ENCODE measurements around the gene CACNA1H.

CACNA1H gene

DNA sequence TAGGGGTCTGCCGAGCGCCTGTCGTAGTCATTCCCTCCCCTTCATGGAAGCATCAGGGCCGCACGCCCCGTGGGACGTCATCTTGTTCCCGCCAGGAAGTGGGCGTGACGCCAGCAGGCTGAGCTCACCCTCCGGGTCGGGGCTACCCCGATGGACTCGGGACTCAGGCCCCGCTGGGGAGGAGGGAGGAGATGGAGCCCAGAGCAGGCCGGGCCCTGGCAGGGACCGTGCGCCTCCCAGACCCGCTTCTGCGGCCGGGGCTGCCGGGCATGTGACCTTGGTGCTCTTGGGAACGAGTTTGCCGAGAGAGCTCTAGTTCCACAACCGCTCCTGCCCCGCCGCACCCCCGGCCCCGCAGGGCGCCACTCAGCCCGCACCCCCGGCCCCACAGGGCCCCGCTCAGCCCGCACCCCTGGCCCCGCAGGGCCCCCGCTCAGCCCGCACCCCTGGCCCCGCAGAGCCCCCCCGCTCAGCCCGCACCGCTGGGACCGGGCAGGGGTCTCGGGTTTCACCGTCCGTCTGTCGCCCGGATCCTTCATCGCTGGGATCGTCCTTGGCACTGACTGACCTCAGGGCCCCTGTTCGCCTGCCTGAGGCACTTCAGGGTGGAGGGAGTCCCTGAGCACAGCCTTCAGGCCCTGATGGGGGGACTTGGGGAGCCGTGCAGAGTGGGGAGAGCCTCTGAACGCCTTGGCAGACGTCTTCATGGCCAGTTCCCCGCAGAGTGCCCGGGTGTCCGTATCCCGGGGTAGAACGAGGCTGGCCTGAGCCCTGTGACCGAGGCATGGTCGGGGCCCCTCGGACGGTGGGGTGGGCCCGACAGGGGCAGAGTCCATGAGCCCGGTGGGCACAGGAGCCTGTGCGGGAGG, 5.8 kb downstream of the CACNA1H start:
- no peak for DNase-seq (ENCODE audit: low read depth, low spot score)

DNA sequence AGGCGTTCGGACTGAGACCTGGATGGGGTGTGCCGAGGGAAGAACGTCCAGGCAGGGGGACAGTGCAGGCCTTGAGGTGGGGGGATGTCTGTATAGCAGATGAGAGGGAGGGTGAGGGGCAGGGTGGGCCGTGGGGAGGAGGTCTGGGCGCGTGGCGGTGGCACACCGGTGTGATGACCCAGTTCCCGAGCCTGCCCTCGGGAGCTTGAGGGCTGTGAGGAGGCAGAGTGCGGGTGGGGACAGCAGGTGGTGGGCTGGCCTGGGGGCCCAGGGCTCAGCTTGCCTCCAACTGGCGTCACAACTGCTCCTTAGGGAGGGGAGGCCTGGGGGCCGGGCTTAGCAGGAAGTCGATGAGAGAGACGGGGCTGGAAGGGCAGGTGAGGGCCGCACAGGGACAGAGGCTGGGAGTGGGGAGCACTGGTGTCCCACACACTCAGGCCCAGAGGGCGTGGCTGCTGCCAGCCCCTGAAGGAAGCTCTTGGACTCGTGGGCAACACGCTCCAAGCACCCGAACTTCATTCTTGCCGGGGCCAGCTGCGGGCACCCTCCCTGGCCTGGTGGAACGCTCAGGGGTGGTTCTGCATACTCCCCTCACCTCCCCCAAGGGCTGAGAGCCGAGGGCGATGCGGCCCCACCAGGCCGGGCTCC, 6.5 kb downstream of the CACNA1H start:
- no peak for DNase-seq (ENCODE audit: low read depth, low spot score)

DNA sequence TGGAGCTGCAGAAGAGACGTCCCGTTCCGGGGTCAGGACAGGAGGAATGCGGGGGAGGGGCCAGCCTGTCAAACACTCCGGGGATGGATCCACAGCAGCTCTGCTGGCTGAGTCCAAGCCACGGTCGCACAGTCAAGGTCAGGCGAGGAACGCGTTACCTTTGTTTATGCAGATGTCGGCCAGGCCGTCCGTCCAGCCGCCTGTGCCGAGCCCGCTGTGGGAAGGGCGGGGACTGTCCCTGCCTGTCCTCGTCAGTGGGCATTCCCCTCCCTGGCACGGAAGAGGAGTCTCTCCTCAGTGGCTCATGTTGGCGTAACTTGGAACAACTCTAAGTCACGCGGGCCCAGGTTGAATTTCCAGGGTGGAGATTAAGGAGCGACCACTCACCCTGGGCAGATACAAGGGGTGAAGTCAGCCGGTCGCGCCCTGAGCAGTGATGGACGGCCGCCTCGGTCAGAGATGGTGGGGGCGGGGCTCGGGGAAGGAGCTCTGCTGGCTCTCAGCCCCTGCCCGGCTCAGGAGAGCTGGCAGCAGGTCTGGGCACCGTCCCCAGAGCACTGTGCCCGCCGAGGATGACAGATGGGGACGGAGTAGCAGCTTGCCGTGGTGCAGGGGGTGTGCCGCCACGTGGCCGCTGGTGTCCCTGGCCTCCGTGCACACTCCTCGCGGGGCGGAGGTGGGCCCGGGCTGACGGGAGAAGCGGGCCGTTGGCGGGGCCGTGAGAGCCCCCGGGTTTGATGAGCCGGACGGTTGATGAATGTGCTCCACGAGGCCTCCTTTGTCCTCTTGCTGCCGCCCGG, 7.3 kb downstream of the CACNA1H start:
- DNase-seq (ENCODE audit: low read depth, low spot score), result no peak

DNA sequence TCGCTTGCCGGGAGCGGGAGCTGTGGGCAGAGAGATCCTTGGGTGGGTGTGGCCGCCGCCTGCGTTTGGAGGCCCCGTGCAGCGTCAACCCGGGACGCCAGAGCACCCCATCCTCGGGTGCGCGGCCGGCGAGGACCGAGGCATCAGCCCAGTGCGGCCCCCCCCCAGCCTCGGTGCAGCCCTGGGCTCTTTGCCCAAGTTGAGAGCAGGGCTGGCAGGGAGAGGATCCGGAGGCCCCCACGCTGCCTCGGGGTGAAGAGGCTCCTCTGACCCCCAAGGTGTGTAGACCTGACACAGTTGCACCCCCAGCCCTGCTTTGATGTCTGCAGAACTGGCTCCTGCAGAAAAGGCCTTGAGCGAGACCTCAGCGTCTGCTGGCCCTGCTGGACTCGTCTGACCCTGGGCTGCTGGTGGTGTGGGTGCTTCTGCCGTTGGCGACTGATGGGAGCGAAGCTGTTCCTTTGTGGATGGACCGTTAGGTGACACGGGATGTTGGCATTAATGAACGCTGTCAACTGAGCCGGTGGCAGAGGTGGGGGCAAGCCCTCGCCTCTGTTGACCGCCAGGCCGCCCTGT, 8.0 kb downstream of the CACNA1H start:
- DNase-seq (ENCODE audit: low read depth, low spot score), result no peak

- no peak for DNase-seq (ENCODE audit: low read depth, low spot score)
These were observed 10.0 kb downstream of the CACNA1H start for GRCh38 chr16:1162701-1163566.

DNA sequence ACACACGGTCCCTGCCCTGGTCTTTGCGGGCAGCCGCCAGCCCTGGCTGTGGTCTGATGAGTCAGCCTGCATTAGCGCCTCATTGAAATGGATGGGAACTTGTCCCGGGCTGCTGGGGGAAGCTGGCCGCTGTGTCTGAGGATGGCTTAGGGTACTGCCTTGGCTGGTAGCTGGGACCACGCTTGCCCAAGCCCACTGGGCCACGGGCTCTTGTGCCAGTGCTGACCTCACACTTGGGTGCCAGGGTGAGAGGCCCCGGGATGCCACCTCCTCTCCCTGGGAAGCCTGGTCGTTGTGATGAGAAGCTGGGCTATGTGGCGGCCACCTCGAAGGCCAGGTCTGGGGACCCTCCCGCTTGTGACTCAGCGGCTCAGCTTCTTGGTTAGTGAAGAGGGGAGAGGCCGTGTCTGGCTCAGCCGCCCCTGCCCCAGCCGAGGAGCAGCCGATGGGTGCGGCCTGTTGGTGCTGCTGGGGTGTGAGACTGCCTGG, 10.7 kb downstream of the CACNA1H start:
- DNase-seq (ENCODE audit: low read depth, low spot score), result no peak

DNA sequence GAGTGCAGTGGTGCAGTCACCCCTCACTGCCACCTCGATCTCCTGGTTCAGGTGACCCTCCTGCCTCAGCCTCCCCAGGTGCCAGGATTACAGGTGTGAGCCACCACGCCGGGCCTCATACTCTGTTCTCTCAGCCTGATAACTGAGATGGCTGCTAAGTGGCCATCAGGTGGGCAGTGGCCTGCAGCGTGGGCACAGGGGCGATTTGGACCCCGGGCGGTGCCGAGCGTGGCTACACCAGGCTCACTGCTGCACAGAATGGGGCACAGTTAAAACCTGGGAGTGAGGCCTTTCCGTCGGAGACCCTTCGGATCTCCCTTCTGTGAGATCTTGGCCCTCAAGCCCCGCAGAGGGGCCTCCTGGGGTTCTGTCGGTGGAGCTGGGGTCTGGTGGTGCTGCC, 11.5 kb downstream of the CACNA1H start:
- no peak for DNase-seq (ENCODE audit: low read depth, low spot score)

GRCh38 chr16:1164975-1165374, 12.1 kb downstream of the CACNA1H start:
- DNase-seq (ENCODE audit: low read depth, low spot score), result no peak

GRCh38 chr16:1165511-1165910, 12.6 kb downstream of the CACNA1H start:
- no peak for DNase-seq (ENCODE audit: low read depth, low spot score)

DNA sequence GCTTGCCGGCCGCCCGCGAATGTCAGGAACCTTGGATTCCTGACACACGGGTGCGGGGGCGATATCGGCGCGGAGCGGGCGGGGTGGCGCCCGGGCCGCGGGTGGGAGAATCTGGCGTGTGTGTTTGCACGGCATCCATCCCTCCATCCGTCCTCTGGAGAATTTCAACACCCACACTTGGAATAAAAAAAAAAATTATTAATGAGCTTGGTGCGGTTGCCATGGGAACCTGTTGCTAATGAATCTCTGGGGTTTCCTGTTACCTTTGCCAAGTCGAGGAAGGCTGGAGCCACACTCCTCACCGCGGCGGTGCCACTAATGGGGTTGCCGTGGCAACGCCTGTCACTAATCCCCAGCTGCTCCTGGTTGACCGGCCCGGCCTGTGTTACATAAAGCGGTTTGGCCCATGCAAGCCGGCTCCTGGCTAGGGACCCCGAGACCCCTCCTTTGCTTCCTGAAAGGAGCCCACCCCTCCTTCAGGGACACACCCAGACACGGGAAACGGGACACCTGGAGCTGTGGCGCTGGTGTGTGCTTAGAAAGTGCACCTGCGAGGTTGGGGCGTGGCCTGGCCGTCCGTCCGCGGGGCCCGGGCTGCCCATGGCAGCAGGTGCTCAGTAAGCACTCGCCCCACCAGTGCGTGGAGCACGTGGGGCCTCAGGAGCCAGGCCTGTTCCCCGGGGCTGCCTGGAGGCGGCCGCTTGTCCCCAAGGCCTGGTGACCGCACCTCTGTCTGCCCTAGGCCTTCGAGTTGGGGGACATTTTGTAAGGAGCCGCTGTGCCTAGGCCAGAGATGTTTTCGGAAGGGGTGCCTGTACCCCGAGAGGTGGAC, 14.6 kb downstream of the CACNA1H start:
- DNase-seq (ENCODE audit: low read depth, low spot score), result no peak

DNA sequence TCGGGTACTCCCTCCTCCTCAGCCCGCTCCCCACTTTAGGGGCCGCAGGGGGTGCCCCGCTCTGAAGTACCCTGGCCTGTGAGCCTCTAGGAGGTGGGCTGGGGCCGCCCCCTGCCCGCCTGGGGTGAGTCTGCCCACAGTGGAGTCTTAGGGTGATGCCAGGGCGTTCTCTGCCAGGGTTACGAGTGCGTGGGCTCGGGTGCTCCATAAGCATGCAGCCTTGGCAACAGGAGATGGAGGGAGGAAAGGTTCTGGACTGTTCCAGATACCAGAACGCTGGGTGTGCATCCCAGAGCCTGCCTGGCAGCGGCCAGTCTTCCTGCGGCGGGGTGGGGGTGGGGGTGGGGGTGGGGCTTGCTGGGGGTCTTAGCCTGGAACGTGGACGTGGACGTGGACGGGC, 15.9 kb downstream of the CACNA1H start:
- no peak for DNase-seq (ENCODE audit: low read depth, low spot score)

GRCh38 chr16:1169285-1170075, 16.6 kb downstream of the CACNA1H start:
- no peak for DNase-seq (ENCODE audit: low read depth, low spot score)

DNA sequence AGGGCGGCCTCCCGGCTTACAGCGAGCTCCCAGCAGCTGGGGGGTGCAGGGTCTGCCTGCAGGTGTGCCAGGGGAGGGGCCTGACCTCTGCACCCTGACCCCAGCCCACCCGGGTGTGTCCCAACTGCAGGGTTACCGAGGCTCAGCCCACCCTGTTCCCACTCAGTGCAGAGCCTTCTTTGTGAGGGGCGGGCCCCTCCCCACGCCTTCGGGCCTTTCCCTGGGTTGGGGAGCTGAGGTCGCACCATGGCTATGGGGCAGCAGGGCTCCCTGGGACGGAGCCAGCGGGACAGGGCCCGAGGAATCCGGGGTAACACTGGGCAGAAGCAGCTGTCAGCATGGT, 17.1 kb downstream of the CACNA1H start:
- DNase-seq (ENCODE audit: low read depth, low spot score), result no peak

DNA sequence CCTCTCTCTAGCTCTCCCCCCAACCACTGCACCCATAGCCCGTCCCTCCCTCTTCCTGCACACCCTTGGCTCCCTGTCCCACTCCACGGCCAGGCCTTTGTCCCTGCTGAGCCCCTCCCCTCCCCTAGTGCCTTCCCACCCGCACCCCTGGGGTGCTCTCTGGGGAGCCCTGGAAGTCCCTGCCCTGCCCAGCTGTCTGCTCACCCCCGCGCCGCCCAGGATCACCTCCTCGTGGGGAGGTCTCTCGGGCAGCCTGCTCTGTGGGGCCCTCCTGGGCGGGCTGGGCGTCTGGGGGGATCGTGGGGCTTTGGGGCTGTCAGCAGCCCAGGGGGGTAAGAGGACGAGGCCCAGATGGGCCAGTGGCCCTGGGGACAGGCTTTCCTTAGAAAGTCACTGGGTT, 18.1 kb downstream of the CACNA1H start:
- DNase-seq (ENCODE audit: low read depth, low spot score), result no peak

DNA sequence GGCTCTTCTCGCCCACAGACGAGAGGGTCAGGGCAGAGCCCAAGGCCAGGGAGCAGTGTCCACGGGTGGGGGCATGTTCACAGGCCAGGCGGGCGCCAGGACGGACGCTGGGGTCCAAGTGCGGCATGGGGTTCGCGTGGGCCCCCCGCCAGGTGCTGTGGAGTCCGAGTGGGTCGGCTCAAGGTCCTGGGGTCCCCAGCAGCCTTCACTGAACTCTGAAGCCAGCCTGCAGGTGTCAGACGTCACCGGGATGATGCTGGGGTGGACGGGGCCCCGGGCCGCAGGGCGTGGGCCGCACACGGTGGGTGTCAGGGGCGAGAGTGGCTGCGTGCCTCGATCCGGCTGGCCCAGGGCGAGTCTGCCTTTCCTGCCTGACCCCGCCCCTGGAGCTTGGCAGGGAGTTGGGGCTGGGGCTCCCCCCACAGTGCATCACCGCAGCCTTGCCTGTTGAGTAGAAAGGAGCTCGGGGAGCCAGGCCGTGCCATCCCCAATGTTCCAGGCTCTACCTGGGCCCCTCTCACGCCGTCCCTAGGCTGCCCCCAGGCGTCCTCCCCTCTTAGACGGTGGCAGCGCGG, 19.0 kb downstream of the CACNA1H start:
- no peak for DNase-seq (ENCODE audit: low read depth, low spot score)

DNA sequence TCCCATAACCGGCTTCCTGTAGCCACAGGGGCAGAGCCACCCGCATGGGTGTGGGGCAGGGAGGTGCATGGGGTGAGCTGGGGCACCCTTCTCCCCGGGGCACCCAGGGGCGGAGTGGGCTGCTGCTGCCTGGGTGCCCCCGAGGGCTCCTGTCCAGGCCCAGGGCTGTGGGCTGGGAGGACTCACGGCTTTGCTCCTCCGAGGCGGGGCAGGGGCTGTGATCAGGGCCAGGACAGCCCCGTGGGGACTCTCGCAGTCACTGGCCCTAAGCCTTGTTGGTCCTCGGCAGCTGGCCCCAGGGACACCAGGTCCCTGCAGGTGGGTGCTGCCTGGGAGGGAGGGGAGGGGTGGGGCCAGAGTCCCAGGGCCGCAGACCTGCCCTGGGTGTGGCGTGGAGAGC, 19.7 kb downstream of the CACNA1H start:
- no peak for DNase-seq (ENCODE audit: low read depth, low spot score)

- no peak for DNase-seq (ENCODE audit: low read depth, low spot score)
These were observed 21.0 kb downstream of the CACNA1H start for GRCh38 chr16:1173788-1174451.

Data from activated naive CD8-positive, alpha-beta T cell treated with anti-CD3 and anti-CD28 coated beads, Interleukin-2, amount 50 U/mL, for 16 hours (primary cell).